Activated CD4-positive, alpha-beta T cell treated with anti-CD3 and anti-CD28 coated beads, Interleukin-2, amount 50 U/mL, for 16 hours (primary cell): Measurements from ENCODE around the gene SDC3.

Source experiments
- DNase-seq: peaks from one replicate; pipeline ENCODE4 v3.0.0-alpha.2; 2020

Gene SDC3

GRCh38 chr1:30845237-30845903 lies 63.2 kb downstream of the SDC3 start:
- no peak for DNase-seq

- DNase-seq = no peak
These were observed 63.9 kb downstream of the SDC3 start for GRCh38 chr1:30844631-30845030.

GRCh38 chr1:30842697-30843354 lies 65.7 kb downstream of the SDC3 start:
- DNase-seq = no peak

- no peak for DNase-seq
These were observed 67.5 kb downstream of the SDC3 start for GRCh38 chr1:30840904-30841598.

- no peak for DNase-seq
These were observed 68.7 kb downstream of the SDC3 start for GRCh38 chr1:30839827-30840359.

- no peak for DNase-seq
These were observed 69.6 kb downstream of the SDC3 start for GRCh38 chr1:30838996-30839395.

GRCh38 chr1:30837653-30838052 lies 70.9 kb downstream of the SDC3 start:
- DNase-seq = no peak

- DNase-seq = no peak
These were observed 74.3 kb downstream of the SDC3 start for GRCh38 chr1:30834253-30834652.

- DNase-seq = no peak
These were observed 78.0 kb downstream of the SDC3 start for GRCh38 chr1:30830537-30830936.

GRCh38 chr1:30829889-30830288 lies 78.7 kb downstream of the SDC3 start:
- no peak for DNase-seq

GRCh38 chr1:30824736-30825429 lies 83.7 kb downstream of the SDC3 start:
- no peak for DNase-seq

GRCh38 chr1:30823969-30824735 lies 84.4 kb downstream of the SDC3 start:
- DNase-seq = peak; percentile 72

GRCh38 chr1:30823627-30823968 lies 85.0 kb downstream of the SDC3 start:
- no peak for DNase-seq

- peak; percentile 16 for DNase-seq
These were observed 85.5 kb downstream of the SDC3 start for GRCh38 chr1:30822966-30823581.

- DNase-seq = no peak
These were observed 86.6 kb downstream of the SDC3 start for GRCh38 chr1:30822006-30822405.

- DNase-seq = no peak
These were observed 88.3 kb downstream of the SDC3 start for GRCh38 chr1:30820299-30820698.
